Measurements from ENCODE around the gene AMHR2.

- TF ChIP-seq CTCF (IDR thresholded peaks at IDR 0.05; ENCODE audit: borderline replicate concordance, extremely low read depth, low read length, poor library complexity, severe bottlenecking): no peak
- no peak for TF ChIP-seq EZH2 (IDR thresholded peaks at IDR 0.05; ENCODE audit: borderline replicate concordance, low read depth, low read length, severe bottlenecking)
Observed at GRCh38 chr12:53443955-53444354, 20.3 kb downstream of the AMHR2 start.
